Measurements from ENCODE around the gene AMOTL2. TPM values are rescaled to one million over a fixed set of nuclear protein-coding genes. Genes with fewer than 3 reads are reported as not detected.

AMOTL2 gene
- total RNA-seq, 2 experiments from 2014 or later: not detected

- ATAC-seq (ENCODE audit: low read depth): no peak
- no peaks in the 10 kb centered on the region for H3K9me3 Mint-ChIP-seq
Observed at GRCh38 chr3:134312072-134312872, 62.0 kb downstream of the AMOTL2 start.

GRCh38 chr3:134311693-134312071 is 62.6 kb downstream of the AMOTL2 start:
- Mint-ChIP-seq H3K27me3 (peaks cover 56% of the 10 kb centered on the region), H3K36me3 (no peaks in the 10 kb centered on the region)
- DNase-seq: no peak

More at GRCh38 chr3:134312072-134312872, 62.0 kb downstream of the AMOTL2 start:
- Mint-ChIP-seq H3K4me1 (peaks cover 6% of the 10 kb centered on the region), H3K27ac (no peak overlapping the region), H3K27me3 (peaks cover 54% of the 10 kb centered on the region), H3K4me3 (no peak overlapping the region), H3K36me3 (no peaks in the 10 kb centered on the region)
- POLR2A ChIA-PET: no interaction called here
- no peak for DNase-seq

DNA sequence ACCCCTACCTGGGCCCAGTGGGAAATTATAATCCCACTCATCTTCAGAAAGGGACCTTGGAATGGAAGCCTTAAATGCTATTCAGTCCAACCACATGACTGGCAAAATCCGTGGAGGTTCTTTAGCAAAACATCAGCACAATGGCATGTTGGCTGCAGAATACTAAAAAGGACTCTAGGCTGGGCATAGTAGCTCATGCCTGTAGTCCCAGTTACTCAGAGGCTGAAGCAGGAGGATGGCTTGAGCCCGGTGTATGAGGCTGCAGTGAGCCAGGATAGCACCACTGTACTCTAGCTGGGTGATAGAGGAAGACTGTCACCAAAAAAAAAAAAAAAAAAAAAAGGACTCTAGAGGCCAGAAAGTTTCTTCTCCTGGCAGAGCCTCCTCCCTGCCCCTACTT is 63.0 kb downstream of the AMOTL2 start:
- no peak for DNase-seq

More at GRCh38 chr3:134311693-134312071, 62.6 kb downstream of the AMOTL2 start:
- no peak overlapping the region for H3K27ac Mint-ChIP-seq
- H3K9me3 Mint-ChIP-seq: no peaks in the 10 kb centered on the region
- H3K4me1 Mint-ChIP-seq: peaks cover 6% of the 10 kb centered on the region
- H3K4me3 Mint-ChIP-seq: no peak overlapping the region
- POLR2A ChIA-PET: no interaction called here
- no peak for ATAC-seq (ENCODE audit: low read depth)

GRCh38 chr3:134309987-134310700 is 64.1 kb downstream of the AMOTL2 start:
- ATAC-seq (ENCODE audit: low read depth): no peak
- POLR2A ChIA-PET: no interaction called here
- no peak overlapping the region for H3K4me3 Mint-ChIP-seq
- no peaks in the 10 kb centered on the region for H3K9me3 Mint-ChIP-seq
- no peak for DNase-seq
- no peak overlapping the region for H3K27ac Mint-ChIP-seq
- H3K4me1 Mint-ChIP-seq: peaks cover 6% of the 10 kb centered on the region
- no peaks in the 10 kb centered on the region for H3K36me3 Mint-ChIP-seq
- H3K27me3 Mint-ChIP-seq: peaks cover 65% of the 10 kb centered on the region

More for the DNA sequence above, 63.0 kb downstream of the AMOTL2 start:
- Mint-ChIP-seq H3K4me1 (peaks cover 6% of the 10 kb centered on the region), H3K27me3 (peaks cover 59% of the 10 kb centered on the region), H3K9me3 (no peaks in the 10 kb centered on the region), H3K4me3 (no peak overlapping the region), H3K27ac (no peak overlapping the region), H3K36me3 (no peaks in the 10 kb centered on the region)
- POLR2A ChIA-PET: no interaction called here
- no peak for ATAC-seq (ENCODE audit: low read depth)

DNA sequence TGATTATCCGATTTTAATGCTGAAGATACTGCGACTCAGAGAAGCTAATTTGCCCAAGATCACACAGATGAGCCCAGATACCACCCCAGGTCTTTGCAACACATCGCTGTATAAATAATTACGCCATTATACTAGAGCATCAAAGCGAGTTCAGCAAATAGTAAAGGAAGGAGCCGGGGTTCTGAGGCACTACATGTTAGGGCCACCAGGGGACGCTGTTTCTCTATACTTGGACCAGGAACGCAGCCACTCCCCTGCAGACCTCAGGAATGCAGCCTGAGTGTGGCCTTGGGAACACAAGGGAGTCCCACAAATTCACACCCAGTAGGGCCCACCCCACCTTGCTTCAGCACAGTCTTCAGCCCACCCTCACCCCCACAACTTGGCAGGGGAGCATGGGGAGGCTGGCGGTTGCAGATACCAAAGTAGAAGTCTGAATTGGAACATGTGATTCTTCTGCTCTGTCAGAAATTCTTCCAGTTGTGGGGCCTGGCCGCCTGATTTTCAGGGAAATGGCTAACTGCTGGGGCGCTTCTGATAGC is 65.8 kb downstream of the AMOTL2 start:
- peak; percentile 85 for ATAC-seq (ENCODE audit: low read depth)
- peak overlapping the region; percentile 55 for H3K4me3 Mint-ChIP-seq
- H3K27me3 Mint-ChIP-seq: peaks cover 66% of the 10 kb centered on the region

GRCh38 chr3:134307425-134307824 is 66.8 kb downstream of the AMOTL2 start:
- Mint-ChIP-seq H3K27me3 (peaks cover 67% of the 10 kb centered on the region), H3K9me3 (no peaks in the 10 kb centered on the region), H3K4me3 (no peak overlapping the region), H3K4me1 (peaks cover 5% of the 10 kb centered on the region), H3K27ac (no peak overlapping the region), H3K36me3 (no peaks in the 10 kb centered on the region)
- ATAC-seq (ENCODE audit: low read depth) (no peak), DNase-seq (no peak)
- POLR2A ChIA-PET: interaction anchor here (0.8 kb wide), 1 partner anchor 166 kb away, joined by 3 read pairs; no protein-coding TSS in a partner anchor

More for the DNA sequence above, 65.8 kb downstream of the AMOTL2 start:
- H3K4me1 Mint-ChIP-seq: peaks cover 6% of the 10 kb centered on the region
- no peaks in the 10 kb centered on the region for H3K9me3 Mint-ChIP-seq
- POLR2A ChIA-PET: interaction anchor here (0.6 to 0.8 kb wide), 3 partner anchors 84 to 167 kb away, joined by 3 to 5 read pairs (median 3); no protein-coding TSS in a partner anchor
- peak; percentile 72 for DNase-seq
- no peaks in the 10 kb centered on the region for H3K36me3 Mint-ChIP-seq
- no peak overlapping the region for H3K27ac Mint-ChIP-seq

GRCh38 chr3:134306320-134306719 is 67.9 kb downstream of the AMOTL2 start:
- POLR2A ChIA-PET: no interaction called here
- no peaks in the 10 kb centered on the region for H3K9me3 Mint-ChIP-seq
- H3K27me3 Mint-ChIP-seq: peaks cover 63% of the 10 kb centered on the region
- H3K36me3 Mint-ChIP-seq: no peaks in the 10 kb centered on the region
- H3K27ac Mint-ChIP-seq: no peak overlapping the region
- no peak for DNase-seq
- no peak overlapping the region for H3K4me3 Mint-ChIP-seq
- peaks cover 5% of the 10 kb centered on the region for H3K4me1 Mint-ChIP-seq
- ATAC-seq (ENCODE audit: low read depth): no peak

Small RNAs within 50 kb of the gene (microRNA-seq; reads per million reads assigned to microRNA genes)
- not detected for gene MIR6827

Other genes with a start within 250 kb of the AMOTL2 start
- 10 to 100 TPM; 23.3 to 23.4 TPM for gene RYK, start 123.6 kb downstream of the AMOTL2 start, total RNA-seq
- 10 to 100 TPM; 17.6 to 26.9 TPM for gene ANAPC13, start 111.5 kb upstream of the AMOTL2 start, total RNA-seq
- 10 to 100 TPM; 25.2 to 26.3 TPM for gene CEP63, start 111.6 kb upstream of the AMOTL2 start, total RNA-seq